ENCODE data around the gene WFDC1.
"Not testable (repeated sequence)": the region's sequence is repeated elsewhere in the genome, so short reads cannot be mapped to it uniquely, and the experiment has no call there.

The WFDC1 gene

GRCh38 chr16:84324434-84325262 is 30.0 kb downstream of the WFDC1 start:
- in situ Hi-C loops (cut with HindIII; ENCODE audit: low sequenced_read_pairs): no loop called here

GRCh38 chr16:84326545-84326944 is 31.9 kb downstream of the WFDC1 start:
- in situ Hi-C loops (cut with HindIII; ENCODE audit: low sequenced_read_pairs): no loop called here

GRCh38 chr16:84327926-84328505 is 33.3 kb downstream of the WFDC1 start:
- in situ Hi-C loops (cut with HindIII; ENCODE audit: low sequenced_read_pairs): no loop called here

- in situ Hi-C loops (cut with HindIII; ENCODE audit: low sequenced_read_pairs): no loop called here
Observed at GRCh38 chr16:84329016-84329415, 34.3 kb downstream of the WFDC1 start.

GRCh38 chr16:84329843-84330684 is 35.4 kb downstream of the WFDC1 start:
- in situ Hi-C loops (cut with HindIII; ENCODE audit: low sequenced_read_pairs): no loop called here

- in situ Hi-C loops (cut with HindIII; ENCODE audit: low sequenced_read_pairs): no loop called here
Observed at GRCh38 chr16:84330685-84331050, 36.0 kb downstream of the WFDC1 start.

- in situ Hi-C loops (cut with HindIII; ENCODE audit: low sequenced_read_pairs): no loop called here
Observed at GRCh38 chr16:84331998-84332780, 37.5 kb downstream of the WFDC1 start.

GRCh38 chr16:84332975-84333684 is 38.5 kb downstream of the WFDC1 start:
- in situ Hi-C loops (cut with HindIII; ENCODE audit: low sequenced_read_pairs): no loop called here

- in situ Hi-C loops (cut with HindIII; ENCODE audit: low sequenced_read_pairs): no loop called here
Observed at GRCh38 chr16:84334058-84334457, 39.4 kb downstream of the WFDC1 start.

- in situ Hi-C loops (cut with HindIII; ENCODE audit: low sequenced_read_pairs): no loop called here
Observed at GRCh38 chr16:84334482-84334881, 39.8 kb downstream of the WFDC1 start.

- in situ Hi-C loops (cut with HindIII; ENCODE audit: low sequenced_read_pairs): not testable (repeated sequence)
Observed at GRCh38 chr16:84337236-84337635, 42.6 kb downstream of the WFDC1 start.

GRCh38 chr16:84339311-84339710 is 44.6 kb downstream of the WFDC1 start:
- in situ Hi-C loops (cut with HindIII; ENCODE audit: low sequenced_read_pairs): no loop called here

- in situ Hi-C loops (cut with HindIII; ENCODE audit: low sequenced_read_pairs): no loop called here
Observed at GRCh38 chr16:84339766-84340165, 45.1 kb downstream of the WFDC1 start.

GRCh38 chr16:84340325-84341040 is 45.8 kb downstream of the WFDC1 start:
- in situ Hi-C loops (cut with HindIII; ENCODE audit: low sequenced_read_pairs): no loop called here

- in situ Hi-C loops (cut with HindIII; ENCODE audit: low sequenced_read_pairs): no loop called here
Observed at GRCh38 chr16:84341528-84342295, 47.0 kb downstream of the WFDC1 start.

GRCh38 chr16:84343800-84344199 is 49.1 kb downstream of the WFDC1 start:
- in situ Hi-C loops (cut with HindIII; ENCODE audit: low sequenced_read_pairs): not testable (repeated sequence)

- in situ Hi-C loops (cut with HindIII; ENCODE audit: low sequenced_read_pairs): no loop called here
Observed at GRCh38 chr16:84344781-84345180, 50.1 kb downstream of the WFDC1 start.

- in situ Hi-C loops (cut with HindIII; ENCODE audit: low sequenced_read_pairs): no loop called here
Observed at GRCh38 chr16:84347161-84347560, 52.5 kb downstream of the WFDC1 start.

- in situ Hi-C loops (cut with HindIII; ENCODE audit: low sequenced_read_pairs): no loop called here
Observed at GRCh38 chr16:84348386-84348888, 53.8 kb downstream of the WFDC1 start.

All from DLD1 (cell line).